ENCODE measurements around the gene EYA4.
A peak's percentile ranks its signal among the peaks of the same experiment; 100 is the strongest.

EYA4 gene

DNA sequence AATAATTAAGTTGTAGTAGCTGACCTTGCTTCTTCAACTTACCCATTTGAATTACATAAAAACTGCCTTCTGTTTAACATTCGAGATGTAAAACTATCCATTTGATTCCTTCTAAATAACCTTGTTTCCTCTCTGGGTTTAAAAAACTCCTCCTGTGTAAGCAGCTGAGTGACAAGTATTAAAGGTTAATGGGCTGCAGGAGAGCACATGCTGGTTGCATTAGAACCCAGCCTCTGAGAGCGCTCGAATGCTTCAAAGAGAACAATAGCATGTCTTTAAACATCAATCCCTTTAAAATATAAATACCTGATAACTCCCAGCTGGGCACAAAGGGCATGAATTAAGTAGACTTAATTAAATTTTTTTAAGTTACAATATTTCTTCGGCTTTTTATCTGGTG is 215.8 kb downstream of the EYA4 start:
- H3K4me1 ChIP-seq = peaks cover 4% of the 10 kb centered on the region; the same call in 1 of the 2 replicates
- no peak for DNase-seq (ENCODE audit: low spot score in 2 of 2)
- no peak overlapping the region for H3K4me3 ChIP-seq
- no peaks in the 10 kb centered on the region for H3K36me3 ChIP-seq (replicated peaks)
- no peaks in the 10 kb centered on the region for H3K9me3 ChIP-seq
- H3K27me3 ChIP-seq (ENCODE audit: low read depth) = no peaks in the 10 kb centered on the region
- in situ Hi-C loops (cut with MboI; ENCODE audit: low sequenced_read_pairs) = no loop called here

DNA sequence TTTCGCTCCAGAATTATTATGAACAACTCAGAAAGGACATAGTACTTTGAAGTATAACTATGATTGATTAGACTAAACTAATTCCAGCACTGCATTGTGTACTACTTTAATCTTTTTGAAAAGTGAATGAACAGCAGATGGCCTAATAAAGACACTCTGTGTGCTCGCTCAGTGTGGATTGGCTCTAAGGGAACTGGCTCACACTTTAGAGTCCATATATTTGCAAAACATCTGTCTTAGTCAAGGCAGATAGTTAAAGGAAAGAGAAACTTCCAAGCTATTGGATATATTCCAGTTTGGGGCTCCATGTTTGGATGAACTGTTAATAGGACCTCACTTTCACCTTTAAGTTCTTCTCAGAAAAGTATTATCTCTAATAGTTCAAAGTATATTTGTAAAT is 218.9 kb downstream of the EYA4 start:
- no peak overlapping the region for H3K4me3 ChIP-seq
- no peaks in the 10 kb centered on the region for H3K27me3 ChIP-seq (ENCODE audit: low read depth)
- peak in 1 of 2 experiments; percentile 6 for DNase-seq (ENCODE audit: low spot score in 2 of 2)
- peaks cover 4% of the 10 kb centered on the region for H3K4me1 ChIP-seq
- no peaks in the 10 kb centered on the region for H3K36me3 ChIP-seq (replicated peaks)
- H3K9me3 ChIP-seq = no peaks in the 10 kb centered on the region
- in situ Hi-C loops (cut with MboI; ENCODE audit: low sequenced_read_pairs) = no loop called here

DNA sequence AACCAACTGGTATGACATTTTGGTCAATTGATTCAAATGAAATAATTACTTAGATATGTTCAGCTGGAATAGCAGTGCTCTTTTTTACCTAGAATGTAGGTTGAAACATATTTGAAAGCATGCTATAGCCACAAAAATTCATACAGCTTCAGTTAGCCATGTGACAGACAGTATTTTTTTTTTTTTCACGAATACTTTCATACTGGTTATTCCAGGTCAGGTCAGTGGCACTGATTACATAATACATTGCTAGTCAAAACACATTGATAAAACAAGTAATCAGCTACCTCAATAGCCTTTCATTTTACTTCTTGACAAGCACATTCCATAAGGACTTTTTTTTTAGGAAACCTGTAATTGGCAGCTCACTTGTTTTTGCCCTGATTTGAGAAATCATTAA is 222.6 kb downstream of the EYA4 start:
- H3K4me1 ChIP-seq = peaks cover 22% of the 10 kb centered on the region
- H3K4me3 ChIP-seq = no peak overlapping the region
- in situ Hi-C loops (cut with MboI; ENCODE audit: low sequenced_read_pairs) = no loop called here
- no peak for DNase-seq (ENCODE audit: low spot score in 2 of 2)
- H3K36me3 ChIP-seq (replicated peaks) = no peaks in the 10 kb centered on the region; the same call in 1 of the 2 replicates
- no peaks in the 10 kb centered on the region for H3K9me3 ChIP-seq
- no peaks in the 10 kb centered on the region for H3K27me3 ChIP-seq (ENCODE audit: low read depth)

DNA sequence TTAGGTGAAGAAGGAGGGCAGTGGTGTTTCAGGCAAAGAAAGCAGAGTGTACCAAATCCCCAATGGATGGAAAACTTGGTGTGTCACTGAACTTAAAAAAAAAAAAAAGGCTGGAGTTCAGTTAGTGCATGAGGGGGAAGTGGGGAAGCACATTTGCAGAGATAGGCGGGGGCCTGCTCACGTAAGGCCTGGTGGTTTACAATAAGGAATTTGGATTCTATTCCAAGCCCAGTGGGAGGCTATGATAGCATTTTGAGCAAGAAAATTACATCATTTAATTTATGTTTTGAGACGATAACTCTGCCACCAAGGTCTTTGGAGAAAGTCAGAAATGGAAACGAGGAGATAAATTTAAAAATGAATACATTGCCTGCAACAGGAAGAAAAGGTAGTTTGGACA is 225.5 kb downstream of the EYA4 start:
- H3K4me3 ChIP-seq = no peak overlapping the region
- peak in 1 of 2 experiments; percentile 12 for DNase-seq (ENCODE audit: low spot score in 2 of 2)
- in situ Hi-C loops (cut with MboI; ENCODE audit: low sequenced_read_pairs) = no loop called here
- H3K4me1 ChIP-seq = peaks cover 18% of the 10 kb centered on the region
- H3K9me3 ChIP-seq = no peaks in the 10 kb centered on the region
- H3K36me3 ChIP-seq (replicated peaks) = no peaks in the 10 kb centered on the region; the same call in 1 of the 2 replicates
- H3K27me3 ChIP-seq (ENCODE audit: low read depth) = no peaks in the 10 kb centered on the region

DNA sequence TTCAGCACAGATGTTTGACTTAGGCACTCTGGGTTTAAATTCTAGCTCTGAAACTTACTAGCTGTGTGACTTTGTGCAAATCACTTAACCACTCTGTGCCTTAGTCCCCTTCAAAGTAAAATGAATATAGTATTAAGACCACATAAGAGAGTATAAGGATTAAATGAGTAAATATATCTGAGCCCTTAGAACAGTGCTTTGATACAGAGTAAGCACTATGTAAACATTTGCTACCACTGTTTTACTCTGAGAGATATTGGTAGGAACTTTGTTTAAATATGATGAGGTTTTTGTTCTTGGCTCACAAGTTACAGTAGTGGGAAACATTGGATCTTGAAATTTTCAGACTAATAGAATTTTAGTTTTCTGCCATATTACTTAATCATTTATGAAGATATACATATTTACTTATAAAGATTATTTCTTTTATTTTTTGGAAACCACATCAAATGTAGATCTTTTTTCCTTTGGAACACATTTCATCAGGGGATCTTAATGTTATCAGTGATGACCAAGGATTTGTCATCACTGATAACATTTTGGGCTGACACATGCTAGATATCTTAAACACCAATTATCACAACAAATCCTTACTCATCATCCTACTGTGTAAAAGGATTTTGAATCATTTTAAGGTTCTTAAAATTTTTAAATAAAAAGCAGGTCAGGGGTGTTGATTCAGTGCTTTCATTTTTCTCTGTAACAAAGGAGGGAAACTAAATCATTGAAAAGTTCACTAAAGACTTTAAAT is 226.2 kb downstream of the EYA4 start:
- DNase-seq (ENCODE audit: low spot score in 2 of 2) = no peak
- Histone ChIP-seq H3K4me3 (no peak overlapping the region), H3K27me3 (ENCODE audit: low read depth) (no peaks in the 10 kb centered on the region), H3K36me3 (replicated peaks) (no peaks in the 10 kb centered on the region; the same call in 1 of the 2 replicates), H3K4me1 (peaks cover 18% of the 10 kb centered on the region), H3K9me3 (no peaks in the 10 kb centered on the region)
- in situ Hi-C loops (cut with MboI; ENCODE audit: low sequenced_read_pairs) = no loop called here

DNA sequence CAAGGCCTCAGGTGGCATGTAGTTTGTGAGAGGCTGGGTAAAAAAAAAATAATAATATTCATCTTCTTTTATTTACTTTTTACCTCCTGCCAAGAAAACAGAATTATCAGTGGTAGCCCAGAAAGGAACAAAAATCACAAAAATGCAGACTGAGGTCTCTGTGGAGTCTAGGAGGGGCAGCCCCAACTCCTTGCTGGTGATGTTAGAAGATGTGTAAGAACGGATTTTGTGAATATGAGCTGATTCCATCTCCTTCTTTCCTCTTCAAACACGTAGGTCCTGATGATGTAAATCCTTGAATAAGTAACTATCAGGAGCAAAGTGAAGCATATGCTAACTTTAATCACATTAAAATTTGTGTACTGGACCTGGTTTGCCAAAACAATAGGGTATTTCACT is 226.8 kb downstream of the EYA4 start:
- H3K4me1 ChIP-seq = peaks cover 18% of the 10 kb centered on the region
- no peak for DNase-seq (ENCODE audit: low spot score in 2 of 2)
- H3K36me3 ChIP-seq (replicated peaks) = no peaks in the 10 kb centered on the region; the same call in 1 of the 2 replicates
- no peak overlapping the region for H3K4me3 ChIP-seq
- H3K9me3 ChIP-seq = no peaks in the 10 kb centered on the region
- in situ Hi-C loops (cut with MboI; ENCODE audit: low sequenced_read_pairs) = no loop called here
- H3K27me3 ChIP-seq (ENCODE audit: low read depth) = no peaks in the 10 kb centered on the region

DNA sequence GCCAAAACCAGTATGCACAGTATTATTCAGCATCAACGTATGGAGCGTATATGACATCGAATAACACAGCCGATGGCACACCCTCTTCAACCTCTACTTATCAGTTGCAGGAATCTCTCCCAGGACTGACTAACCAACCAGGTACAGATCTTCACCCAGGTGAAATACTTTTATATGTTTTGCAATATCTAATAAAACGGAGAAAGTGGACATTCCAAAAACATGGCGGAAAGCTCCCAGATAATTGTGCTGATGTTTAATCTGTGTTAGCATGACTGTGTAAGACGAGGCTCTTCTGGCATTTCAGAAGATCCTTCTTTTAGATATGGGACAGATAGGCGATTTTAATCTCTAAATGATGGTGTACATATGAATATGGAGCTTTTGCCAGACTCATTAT is 227.4 kb downstream of the EYA4 start:
- H3K4me3 ChIP-seq = no peak overlapping the region
- H3K9me3 ChIP-seq = no peaks in the 10 kb centered on the region
- in situ Hi-C loops (cut with MboI; ENCODE audit: low sequenced_read_pairs) = no loop called here
- peaks cover 18% of the 10 kb centered on the region for H3K4me1 ChIP-seq
- no peaks in the 10 kb centered on the region; the same call in 1 of the 2 replicates for H3K36me3 ChIP-seq (replicated peaks)
- DNase-seq (ENCODE audit: low spot score in 2 of 2) = no peak
- H3K27me3 ChIP-seq (ENCODE audit: low read depth) = no peaks in the 10 kb centered on the region

DNA sequence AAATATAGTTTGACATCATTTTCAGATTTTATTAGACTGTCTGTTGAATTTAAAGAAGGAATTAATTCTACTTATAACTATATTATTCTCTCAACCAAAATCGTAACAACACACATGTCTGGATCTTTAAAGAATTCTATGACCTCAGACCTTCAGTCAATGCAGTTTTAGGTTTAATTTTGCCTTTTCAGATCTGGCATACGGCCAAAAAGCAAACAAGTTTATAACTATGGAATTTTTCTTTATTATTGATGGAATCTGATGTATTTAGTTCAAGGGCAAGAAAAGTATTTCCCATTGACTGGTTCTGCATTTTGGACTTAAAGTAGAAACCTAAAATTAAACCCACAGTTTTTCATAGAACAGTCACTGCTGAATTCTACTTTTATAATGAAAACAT is 233.4 kb downstream of the EYA4 start:
- Histone ChIP-seq H3K4me1 (no peaks in the 10 kb centered on the region), H3K9me3 (no peaks in the 10 kb centered on the region), H3K27me3 (ENCODE audit: low read depth) (no peaks in the 10 kb centered on the region), H3K36me3 (replicated peaks) (no peaks in the 10 kb centered on the region), H3K4me3 (no peak overlapping the region)
- DNase-seq (ENCODE audit: low spot score in 2 of 2) = no peak
- in situ Hi-C loops (cut with MboI; ENCODE audit: low sequenced_read_pairs) = no loop called here

DNA sequence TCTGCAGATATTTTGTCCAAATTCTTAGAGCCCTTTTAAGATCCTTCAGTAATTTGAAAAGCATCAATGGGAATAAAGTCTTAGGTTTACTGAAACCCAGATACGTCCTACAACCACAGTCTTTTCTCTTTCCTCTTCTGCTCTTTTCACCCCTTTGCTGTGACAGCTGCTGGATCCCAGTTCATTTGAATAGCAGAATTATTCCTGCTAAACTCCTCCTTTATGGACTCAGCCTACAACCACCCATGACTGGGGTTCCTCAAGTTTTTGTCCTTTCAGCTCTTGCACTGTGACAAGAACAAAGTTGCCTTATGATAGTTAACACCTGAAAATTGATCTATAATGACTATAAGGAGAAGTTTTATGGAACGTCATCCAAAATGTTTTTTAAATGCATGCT is 237.5 kb downstream of the EYA4 start:
- no peaks in the 10 kb centered on the region for H3K4me1 ChIP-seq
- H3K4me3 ChIP-seq = no peak overlapping the region
- H3K36me3 ChIP-seq (replicated peaks) = no peaks in the 10 kb centered on the region
- H3K27me3 ChIP-seq (ENCODE audit: low read depth) = no peaks in the 10 kb centered on the region
- DNase-seq (ENCODE audit: low spot score in 2 of 2) = no peak
- in situ Hi-C loops (cut with MboI; ENCODE audit: low sequenced_read_pairs) = no loop called here
- no peaks in the 10 kb centered on the region for H3K9me3 ChIP-seq

DNA sequence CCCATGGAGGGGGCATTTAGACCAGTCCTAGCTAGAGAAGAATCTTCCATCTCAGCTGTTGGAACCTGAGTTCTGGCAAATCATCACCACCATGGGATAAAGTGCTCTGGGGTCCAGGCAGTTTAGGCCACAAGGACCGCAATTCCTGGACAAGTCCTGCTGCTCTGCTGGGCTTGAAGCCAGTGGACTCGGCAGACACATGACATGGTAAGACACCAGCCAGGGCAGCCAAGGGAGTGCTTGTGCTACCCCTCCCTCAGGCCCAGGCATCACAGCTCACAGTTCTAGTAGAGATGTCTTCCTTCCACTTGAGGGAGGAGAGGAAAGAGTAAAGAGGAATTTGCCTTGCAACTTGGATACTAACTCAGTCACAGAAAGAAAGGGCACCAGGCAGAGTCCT is 246.0 kb downstream of the EYA4 start:
- in situ Hi-C loops (cut with MboI; ENCODE audit: low sequenced_read_pairs) = no loop called here
- H3K27me3 ChIP-seq (ENCODE audit: low read depth) = no peaks in the 10 kb centered on the region
- no peak for DNase-seq (ENCODE audit: low spot score in 2 of 2)
- H3K4me1 ChIP-seq = no peaks in the 10 kb centered on the region
- H3K36me3 ChIP-seq (replicated peaks) = no peaks in the 10 kb centered on the region
- no peaks in the 10 kb centered on the region for H3K9me3 ChIP-seq
- no peak overlapping the region for H3K4me3 ChIP-seq

DNA sequence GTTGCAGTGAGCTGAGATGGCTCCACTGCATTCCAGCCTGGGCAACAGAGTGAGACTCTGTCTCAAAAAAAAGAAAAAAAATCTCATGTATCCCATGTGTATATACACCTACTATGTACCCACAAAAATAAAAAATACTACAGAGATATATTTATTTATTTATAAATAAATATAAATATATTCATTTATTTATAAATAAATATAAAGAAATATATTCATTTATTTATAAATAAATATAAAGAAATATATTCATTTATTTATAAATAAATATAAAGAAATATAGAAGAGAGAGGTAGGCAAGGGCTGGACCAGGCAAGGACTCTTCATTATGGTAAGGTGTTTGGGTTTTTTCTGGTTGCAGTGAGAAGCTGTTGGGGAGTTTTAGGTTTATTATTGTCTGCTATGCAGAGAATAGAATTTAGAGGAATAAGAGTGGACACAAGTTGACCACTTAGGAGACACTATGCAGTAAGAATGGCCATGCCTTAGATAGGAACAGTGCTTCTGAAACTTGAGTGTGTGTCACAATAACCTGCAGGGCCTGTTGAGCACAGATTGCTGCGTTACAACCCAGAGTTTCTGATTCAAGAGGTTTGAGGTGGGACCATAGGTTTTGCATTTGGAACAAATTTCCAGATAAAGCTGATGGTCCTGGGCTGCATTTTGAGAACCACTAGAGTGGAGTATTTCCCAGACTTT is 254.2 kb downstream of the EYA4 start:
- no peaks in the 10 kb centered on the region for H3K36me3 ChIP-seq (replicated peaks)
- no peak overlapping the region for H3K4me3 ChIP-seq
- no peaks in the 10 kb centered on the region for H3K27me3 ChIP-seq (ENCODE audit: low read depth)
- DNase-seq (ENCODE audit: low spot score in 2 of 2) = no peak
- H3K9me3 ChIP-seq = no peaks in the 10 kb centered on the region
- H3K4me1 ChIP-seq = no peaks in the 10 kb centered on the region
- in situ Hi-C loops (cut with MboI; ENCODE audit: low sequenced_read_pairs) = no loop called here

DNA sequence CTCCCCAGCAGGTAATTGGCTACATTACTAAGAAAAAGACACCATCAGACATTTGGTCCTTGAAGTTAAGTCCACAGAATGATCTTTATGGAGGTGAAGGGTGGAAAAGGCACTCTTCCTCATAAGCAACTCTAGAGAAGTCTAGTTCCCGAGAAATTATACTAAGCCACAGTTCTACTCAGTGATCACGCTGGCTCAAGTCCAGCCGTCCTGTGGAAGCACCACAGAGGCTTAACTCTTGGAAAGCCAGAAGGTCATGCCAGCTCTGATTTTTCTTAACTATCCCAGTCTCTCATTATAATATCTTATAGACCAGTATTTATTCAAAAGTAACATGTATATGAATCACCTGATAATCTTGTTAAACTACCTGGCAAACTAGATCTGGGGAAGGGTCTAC is 258.5 kb downstream of the EYA4 start:
- H3K27me3 ChIP-seq (ENCODE audit: low read depth) = no peaks in the 10 kb centered on the region
- no peak overlapping the region for H3K4me3 ChIP-seq
- peaks cover 5% of the 10 kb centered on the region for H3K4me1 ChIP-seq
- no peaks in the 10 kb centered on the region for H3K36me3 ChIP-seq (replicated peaks)
- in situ Hi-C loops (cut with MboI; ENCODE audit: low sequenced_read_pairs) = no loop called here
- no peak for DNase-seq (ENCODE audit: low spot score in 2 of 2)
- no peaks in the 10 kb centered on the region; the same call in 1 of the 2 replicates for H3K9me3 ChIP-seq

DNA sequence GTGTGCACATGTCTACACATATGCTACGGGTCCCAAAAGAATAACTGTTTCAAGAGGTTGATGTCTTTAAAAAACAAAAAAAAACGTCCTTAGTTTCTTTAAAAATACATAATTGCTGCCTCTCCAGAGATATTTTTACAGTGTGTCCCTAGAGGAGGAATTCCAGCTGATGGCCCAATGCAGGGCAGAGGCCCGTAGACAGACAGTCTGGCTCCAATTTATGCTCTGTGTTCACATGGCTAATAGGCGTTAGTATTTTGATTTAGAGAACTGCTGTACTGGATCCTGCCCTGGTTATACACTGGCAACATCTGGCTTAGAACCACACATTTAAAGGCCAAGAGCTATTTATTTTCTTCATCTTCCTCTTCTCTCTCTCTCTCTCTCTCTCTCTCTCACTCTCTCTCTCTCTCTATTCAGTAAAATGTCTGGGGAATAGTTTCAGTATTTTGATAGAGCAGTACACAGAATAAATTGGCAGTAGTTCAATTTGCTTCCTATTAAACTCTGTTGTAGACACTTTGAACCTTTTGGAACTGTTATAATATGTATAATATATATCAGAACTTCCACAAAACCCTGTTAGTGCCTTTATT is 260.6 kb downstream of the EYA4 start:
- H3K27me3 ChIP-seq (ENCODE audit: low read depth) = no peaks in the 10 kb centered on the region
- no peaks in the 10 kb centered on the region; the same call in 1 of the 2 replicates for H3K9me3 ChIP-seq
- no peaks in the 10 kb centered on the region for H3K36me3 ChIP-seq (replicated peaks)
- in situ Hi-C loops (cut with MboI; ENCODE audit: low sequenced_read_pairs) = no loop called here
- no peak overlapping the region for H3K4me3 ChIP-seq
- peaks cover 5% of the 10 kb centered on the region for H3K4me1 ChIP-seq
- no peak for DNase-seq (ENCODE audit: low spot score in 2 of 2)
